GM10266 (cell line): Measurements from ENCODE around the gene ICAM2.
"Not testable (repeated sequence)": the region's sequence is repeated elsewhere in the genome, so short reads cannot be mapped to it uniquely, and the experiment has no call there.

Experiments used
- DNase-seq: peaks from one replicate; pipeline ENCODE4 v3.0.0; 2012; ENCODE audit errors: extremely low spot score
- CTCF ChIP-seq: IDR thresholded peaks from 2 replicates; pipeline ENCODE4 v1.5.1; 2012; ENCODE audit warnings: mild to moderate bottlenecking, low read depth; ENCODE audit not compliant: control insufficient read depth, insufficient read depth; ENCODE audit errors: missing control alignments

ICAM2 gene

DNA sequence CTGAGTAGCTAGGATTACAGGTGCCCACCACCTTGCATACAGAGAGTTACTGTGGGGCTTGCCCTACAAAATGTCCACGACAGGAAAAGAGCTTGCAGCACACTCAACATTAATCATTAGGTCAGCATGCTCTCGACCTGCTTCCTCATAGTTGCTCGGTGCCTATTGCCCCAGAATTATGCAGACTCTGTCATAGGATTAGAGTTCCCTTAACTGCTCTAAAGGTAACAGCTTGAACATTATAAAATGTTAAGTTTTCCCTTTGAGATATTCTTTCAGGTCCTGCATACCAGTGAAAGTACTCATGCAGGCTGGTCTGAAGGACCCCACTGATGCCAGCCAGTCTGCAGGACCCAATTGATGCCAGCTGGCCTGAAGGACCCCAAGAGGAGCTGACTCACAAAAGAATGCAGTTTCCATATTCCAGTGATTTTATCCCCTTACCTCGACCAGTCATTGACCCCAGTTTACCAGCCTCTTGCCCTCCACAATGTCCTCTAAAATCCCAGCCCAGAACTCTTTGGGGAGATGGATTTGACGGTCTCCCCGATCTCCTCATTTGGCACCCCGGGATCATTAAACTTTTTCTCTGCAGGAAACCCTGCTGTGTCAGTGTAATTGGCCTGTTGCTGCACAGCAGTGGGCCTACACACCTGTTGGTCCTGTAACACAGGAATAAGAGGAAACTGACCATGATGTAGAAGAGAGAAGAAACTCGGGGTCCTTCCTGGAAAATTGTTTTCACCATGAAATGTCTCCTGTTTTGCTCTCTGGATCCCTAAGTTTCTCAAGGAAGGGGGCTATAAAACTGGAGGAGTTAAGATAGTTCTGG is 10.6 kb downstream of the ICAM2 start:
- no peak for TF ChIP-seq CTCF
- DNase-seq, result no peak

DNA sequence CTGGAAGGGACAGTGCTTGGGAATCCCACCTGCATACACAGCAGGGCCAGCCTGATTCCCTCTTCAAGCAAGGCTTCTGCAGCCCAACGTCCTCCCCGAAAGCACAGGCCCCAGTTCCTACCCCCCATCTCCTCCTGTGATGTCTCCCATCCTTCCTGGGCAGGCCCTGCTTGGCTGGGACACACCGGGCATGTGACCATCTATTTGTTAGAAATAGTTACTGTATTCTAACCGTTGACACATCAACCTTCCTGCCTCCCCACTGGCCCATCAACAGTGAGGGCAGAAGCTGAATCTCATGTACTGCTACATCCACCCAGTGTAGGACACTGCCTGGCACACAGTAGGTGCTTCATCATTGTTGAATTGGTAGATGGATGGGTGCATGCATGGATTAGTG is 11.6 kb downstream of the ICAM2 start:
- DNase-seq, result no peak
- TF ChIP-seq CTCF, result no peak

DNA sequence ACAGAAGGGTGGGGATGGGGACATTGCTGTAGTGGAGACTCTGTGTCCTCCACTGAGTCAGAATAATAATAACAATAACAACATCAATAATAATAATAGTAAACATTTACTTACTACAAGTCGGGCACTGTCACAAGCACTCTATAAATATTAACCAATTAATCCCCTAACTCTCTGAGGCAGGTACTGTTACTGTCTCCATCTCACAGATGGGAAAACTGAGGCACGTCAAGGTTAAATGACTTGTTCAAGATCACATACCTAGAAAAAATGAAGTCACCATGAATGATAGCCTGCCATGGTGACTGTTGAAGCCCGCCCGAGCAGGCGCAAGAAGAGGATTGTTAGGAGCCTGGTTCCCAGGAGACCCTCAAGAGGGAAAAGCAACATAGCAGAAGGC is 12.1 kb downstream of the ICAM2 start:
- DNase-seq, result no peak
- TF ChIP-seq CTCF, result no peak

DNA sequence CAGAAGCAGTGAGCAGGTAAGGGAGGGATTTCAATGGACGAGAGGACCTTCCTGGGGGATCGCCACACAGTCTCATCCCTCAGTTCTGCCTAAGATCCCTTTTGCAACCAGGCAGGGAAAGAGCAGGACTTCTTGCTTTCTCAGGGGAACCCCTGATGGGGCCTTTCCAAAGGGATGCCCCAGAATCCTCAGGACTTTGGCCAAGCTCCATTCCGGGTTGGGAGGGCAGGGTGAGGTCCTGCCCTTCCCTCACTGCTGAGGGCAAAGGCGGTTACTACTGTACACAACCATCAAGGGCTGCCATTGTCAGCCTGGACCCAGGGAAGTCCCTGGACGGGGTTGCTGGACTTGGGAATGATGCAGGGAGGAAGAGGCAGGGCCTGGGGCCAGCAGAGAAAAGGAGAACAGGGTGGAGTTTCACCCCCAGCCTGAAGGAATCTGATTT is 12.6 kb downstream of the ICAM2 start:
- DNase-seq, result no peak
- no peak for TF ChIP-seq CTCF

GRCh38 chr17:64007089-64007837 is 13.2 kb downstream of the ICAM2 start:
- not testable (repeated sequence) for DNase-seq

DNA sequence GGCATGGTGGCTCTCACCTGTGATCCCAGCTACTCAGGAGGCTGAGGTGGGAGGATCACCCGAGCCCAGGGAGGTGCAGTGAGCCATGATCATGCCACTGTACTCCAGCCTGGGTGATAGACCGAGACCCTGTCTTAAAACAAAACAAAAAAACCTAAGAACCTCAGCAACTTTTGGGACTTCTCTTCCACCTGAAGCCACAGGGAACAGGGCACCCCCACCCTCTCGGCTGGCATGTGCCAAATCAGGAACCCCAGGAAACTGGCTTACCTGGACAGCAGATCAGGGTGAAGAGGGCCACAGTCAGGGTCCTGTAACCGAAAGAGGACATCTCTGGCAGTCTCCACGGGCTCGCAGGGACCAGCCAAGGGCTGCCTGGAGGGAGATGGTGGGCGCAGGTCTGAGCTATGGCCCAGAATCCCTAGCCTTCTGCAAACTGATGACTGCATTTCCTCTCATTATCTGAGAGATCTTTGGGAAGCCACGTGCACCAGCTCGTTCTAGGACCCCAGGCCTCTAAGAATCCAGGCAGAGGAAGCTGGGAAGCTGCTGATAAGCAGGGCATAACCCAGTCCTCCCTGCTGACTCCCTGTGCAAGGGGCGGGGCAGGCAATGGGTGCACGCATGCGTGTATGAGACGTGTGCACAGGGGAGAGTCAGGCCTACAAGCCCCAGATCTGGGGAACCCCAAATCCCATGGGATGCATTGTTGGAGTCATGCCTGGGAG is 13.9 kb downstream of the ICAM2 start:
- no peak for DNase-seq
- no peak for TF ChIP-seq CTCF

DNA sequence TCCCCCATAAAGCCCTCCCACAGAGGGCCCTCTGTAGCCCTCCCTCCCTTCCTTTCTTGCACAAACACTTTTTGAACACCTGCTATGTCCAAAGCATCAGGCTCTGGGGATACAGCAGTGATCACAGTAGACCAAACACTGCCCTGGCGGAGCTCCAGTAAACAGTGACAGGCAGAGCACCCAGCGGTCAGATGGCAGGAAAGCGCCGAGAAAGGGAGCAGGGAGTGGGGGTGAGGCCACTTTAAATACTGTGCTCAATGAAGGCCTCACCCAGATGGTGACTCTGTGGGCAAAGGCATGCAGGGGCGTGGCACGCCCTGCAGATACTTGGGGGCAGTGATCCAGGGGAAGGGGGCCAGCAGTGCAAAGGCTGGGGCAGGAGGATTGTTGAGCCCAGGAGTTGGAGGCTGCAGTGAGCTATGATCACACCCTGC is 14.7 kb downstream of the ICAM2 start:
- no peak for TF ChIP-seq CTCF
- DNase-seq, result no peak
